Panc1 (cell line): Measurements from ENCODE around the gene DSCAM. TPM values are rescaled to one million over a fixed set of nuclear protein-coding genes. Genes with fewer than 3 reads are reported as not detected.
"Not testable (repeated sequence)": the region's sequence is repeated elsewhere in the genome, so short reads cannot be mapped to it uniquely, and the experiment has no call there.

Source experiments
- ATAC-seq: fragments of 200-7000 bp; cut with Tn5 transposase; 2 replicates; pipeline ENCODE4 v1.9.1; 2020; ENCODE audit warnings: mild to moderate bottlenecking, moderate library complexity
- BruUV-seq: library from RNA; stranded (reverse); fragments of 400-500 nt; replicated peaks from 2 replicates; lab custom pipeline; 2021; lab: Mats Ljungman, UMichigan
- CTCF ChIA-PET: fragments of 300-600 bp; sonication (Branson Sonifier 250); formaldehyde crosslinking; loops from one replicate; lab custom pipeline; 2022; ENCODE audit warnings: antibody characterized with exemption; lab: Charles Lee
- POLR2A ChIA-PET: fragments of 300-600 bp; sonication (Branson Sonifier 250); formaldehyde crosslinking; loops from one replicate; lab custom pipeline; 2022; ENCODE audit warnings: antibody characterized with exemption; lab: Charles Lee
- DNase-seq: peaks from one replicate; pipeline ENCODE4 v3.0.0-alpha.2; 2010; ENCODE audit warnings: low read depth, low spot score
- H3K27ac ChIP-seq: 2 replicates; pipeline ENCODE4 v1.5.1; 2011; ENCODE audit warnings: mild to moderate bottlenecking, low read length, inconsistent platforms
- H3K27me3 ChIP-seq: fragments of 200-500 bp; sonication (Bioruptor generic); 2 replicates; pipeline ENCODE4 v1.6.0; 2014; ENCODE audit warnings: low read length, inconsistent platforms; ENCODE audit not compliant: control insufficient read depth, insufficient read depth
- H3K36me3 ChIP-seq: fragments of 200-500 bp; sonication (Bioruptor generic); 2 replicates; pipeline ENCODE4 v1.5.1; 2014; ENCODE audit warnings: inconsistent platforms, mild to moderate bottlenecking, low read length, moderate library complexity; ENCODE audit not compliant: control insufficient read depth, insufficient read depth
- H3K4me1 ChIP-seq: 2 replicates; pipeline ENCODE4 v1.5.1; 2011; ENCODE audit warnings: inconsistent platforms, mild to moderate bottlenecking, low read length, moderate library complexity; ENCODE audit not compliant: control insufficient read depth, insufficient read depth
- H3K4me3 ChIP-seq, 2 experiments: 2 replicates each; pipeline ENCODE4 v1.5.1; 2011 to 2012; ENCODE audit warnings: low read depth in 2 of 2, low read length in 2 of 2, mild to moderate bottlenecking in 2 of 2, inconsistent platforms in 1 of 2, moderate library complexity in 1 of 2
- H3K9me3 ChIP-seq: fragments of 200-500 bp; sonication (Bioruptor generic); 2 replicates; pipeline ENCODE4 v1.5.1; 2014; ENCODE audit warnings: low read depth, mild to moderate bottlenecking, inconsistent platforms, low read length, moderate library complexity; ENCODE audit not compliant: control insufficient read depth, insufficient read depth
- CTCF ChIP-seq: fragments of 450-650 bp; IDR thresholded peaks from 2 replicates; pipeline ENCODE4 v1.5.1; 2017; ENCODE audit warnings: mild to moderate bottlenecking
- POLR2AphosphoS5 ChIP-seq: IDR thresholded peaks from 2 replicates; pipeline ENCODE4 v1.6.1; 2012; ENCODE audit warnings: mild to moderate bottlenecking, low read depth, low read length, moderate library complexity
- REST ChIP-seq, 2 experiments: IDR thresholded peaks; 2 replicates each; pipeline ENCODE4 v1.6.1; 2011 to 2012; ENCODE audit warnings: low read depth in 2 of 2, control low read depth in 1 of 2, low read length in 1 of 2, mild to moderate bottlenecking in 1 of 2, moderate library complexity in 1 of 2; ENCODE audit not compliant: insufficient read depth in 1 of 2
- SIN3A ChIP-seq: IDR thresholded peaks from 2 replicates; pipeline ENCODE4 v1.6.1; 2012; ENCODE audit warnings: low read depth, mild to moderate bottlenecking, low read length, moderate library complexity, borderline replicate concordance; ENCODE audit not compliant: insufficient read depth
- TCF7L2 ChIP-seq: IDR thresholded peaks from 2 replicates; pipeline ENCODE4 v1.6.1; 2011; ENCODE audit warnings: mild to moderate bottlenecking, low read depth, low read length, inconsistent platforms
- in situ Hi-C: cut with HindIII; loops from 2 replicates; pipeline ENCODE4 v1.10.0; 2016; ENCODE audit warnings: low sequenced_read_pairs, low pct_unique_long_range_greater_than_20kb
- intact Hi-C: fragments of 100-400 bp; cut with micrococcal nuclease; formaldehyde crosslinking; loops from one replicate; pipeline ENCODE4 v1.10.0; 2022; ENCODE audit not compliant: unreplicated experiment
- total RNA-seq: library from RNA; stranded (reverse); gene quantifications from one replicate; pipeline ENCODE4 v1.2.1, GENCODE V29; 2021; ENCODE audit not compliant: unreplicated experiment

DSCAM gene
- total RNA-seq, 1 experiment from 2014 or later: not detected

GRCh38 chr21:40269239-40269638, 577.7 kb downstream of the DSCAM start:
- no peaks in the 10 kb centered on the region for H3K36me3 ChIP-seq
- in situ Hi-C loops: no loop called here
- no peak overlapping the region for H3K27ac ChIP-seq
- no peak overlapping the region for H3K4me3 ChIP-seq
- intact Hi-C loops: no loop called here
- H3K4me1 ChIP-seq: no peaks in the 10 kb centered on the region
- POLR2A ChIA-PET: no interaction called here
- H3K9me3 ChIP-seq: no peaks in the 10 kb centered on the region
- ATAC-seq (no peak), DNase-seq (no peak)
- BruUV-seq: no TSS peak
- H3K27me3 ChIP-seq: no peaks in the 10 kb centered on the region
- CTCF ChIA-PET: no interaction called here
- no peak for TF ChIP-seq CTCF
- TF ChIP-seq POLR2AphosphoS5: no peak
- TF ChIP-seq TCF7L2: no peak
- TF ChIP-seq SIN3A: no peak
- TF ChIP-seq REST (IDR thresholded peaks at IDR 0.05; ENCODE audit: insufficient read depth in 1 of 2, low read depth in 2 of 2, low read length in 1 of 2): no peak

- CTCF ChIA-PET, ATAC-seq, H3K27me3 ChIP-seq, H3K4me1 ChIP-seq, POLR2A ChIA-PET, intact Hi-C loops, in situ Hi-C loops, H3K4me3 ChIP-seq, H3K27ac ChIP-seq, H3K36me3 ChIP-seq, DNase-seq, BruUV-seq, H3K9me3 ChIP-seq: not testable (repeated sequence)
Observed at GRCh38 chr21:40258456-40258855, 588.5 kb downstream of the DSCAM start.

- Histone ChIP-seq H3K4me3 (no peak overlapping the region), H3K4me1 (no peaks in the 10 kb centered on the region), H3K36me3 (no peaks in the 10 kb centered on the region), H3K9me3 (no peaks in the 10 kb centered on the region), H3K27ac (no peak overlapping the region), H3K27me3 (no peaks in the 10 kb centered on the region)
- ChIA-PET POLR2A (no interaction called here), CTCF (no interaction called here)
- ATAC-seq (no peak), DNase-seq (no peak)
- no peak for TF ChIP-seq POLR2AphosphoS5
- TF ChIP-seq SIN3A: no peak
- no peak for TF ChIP-seq TCF7L2
- no peak for TF ChIP-seq CTCF
- no peak for TF ChIP-seq REST (IDR thresholded peaks at IDR 0.05; ENCODE audit: insufficient read depth in 1 of 2, low read depth in 2 of 2, low read length in 1 of 2)
- in situ Hi-C loops: no loop called here
- intact Hi-C loops: no loop called here
- no TSS peak for BruUV-seq
Observed at GRCh38 chr21:40257342-40257741, 589.6 kb downstream of the DSCAM start.
